Gastrocnemius medialis (tissue), 4 donors: Measurements from ENCODE around the gene CACNA1C. TPM values are rescaled to one million over a fixed set of nuclear protein-coding genes. Genes with fewer than 3 reads are reported as not detected.

Source experiments
- ATAC-seq, 2 donors: fragments of 150-250 bp; one replicate each; pipeline ENCODE4 v1.9.1; 2016
- DNase-seq, 2 donors: peaks; one replicate each; pipeline ENCODE4 v3.0.0-alpha.2; 2019
- H3K27ac ChIP-seq, 4 donors: fragments of 200-600 bp; sonication (generic); 1 replicate in 1 of 4; 2 replicates in 3 of 4; pipeline ENCODE4 v1.5.1; 2016 to 2018; ENCODE audit warnings: mild to moderate bottlenecking in 2 of 4, moderate library complexity in 1 of 4
- H3K27me3 ChIP-seq, 3 donors: fragments of 200-600 bp; sonication (generic) in 2 of 3; 1 replicate in 1 of 3; 2 replicates in 2 of 3; pipeline versions ENCODE4 v1.5.1 to v1.6.0; 2016 to 2019; ENCODE audit warnings: mild to moderate bottlenecking in 1 of 3, moderate library complexity in 1 of 3
- H3K36me3 ChIP-seq, 2 donors: fragments of 200-600 bp; sonication (generic) in 1 of 2; one replicate each; pipeline ENCODE4 v1.5.1; 2017 to 2018
- H3K4me1 ChIP-seq, 2 donors: fragments of 200-600 bp; sonication (generic) in 1 of 2; one replicate each; pipeline ENCODE4 v1.5.1; 2016 to 2017; ENCODE audit warnings: mild to moderate bottlenecking in 2 of 2
- H3K4me3 ChIP-seq, 4 donors: fragments of 200-600 bp; sonication (generic) in 3 of 4; 1 replicate in 1 of 4; 2 replicates in 3 of 4; pipeline ENCODE4 v1.5.1; 2016 to 2019; ENCODE audit warnings: mild to moderate bottlenecking in 2 of 4
- H3K9me3 ChIP-seq, 3 donors: fragments of 200-600 bp; sonication (generic) in 2 of 3; 1 replicate in 1 of 3; 2 replicates in 2 of 3; pipeline ENCODE4 v1.5.1; 2016 to 2019
- POLR2A ChIP-seq, 2 donors: fragments of 450-650 bp; IDR thresholded peaks; one replicate each; pipeline ENCODE4 v1.6.1; 2017; ENCODE audit warnings: antibody characterized with exemption in 2 of 2, mild to moderate bottlenecking in 2 of 2, moderate library complexity in 2 of 2
- in situ Hi-C, 4 donors: fragments of 200-750 bp; cut with MboI; loops; one replicate each; pipeline versions ENCODE4 v1.15.0 to v1.8.0; 2017; ENCODE audit warnings: low sequenced_read_pairs in 4 of 4
- intact Hi-C: fragments of 100-400 bp; cut with DNase I; formaldehyde crosslinking; loops from one replicate; pipeline ENCODE4 v1.15.1; 2023; ENCODE audit warnings: low total_unique reads
- total RNA-seq, 4 donors: library from RNA; depleted of rRNA; stranded (reverse); fragments of >200 nt; gene quantifications; one replicate each; pipeline versions ENCODE4 v1.1.0 to v1.2.3, GENCODE V29; 2016
- TF ChIP-seq, protein P1 (sequence below), 5 experiments: fragments of 450-650 bp in 3 of 5; fragments of 200-600 bp in 2 of 5; sonication (generic) in 2 of 5; IDR thresholded peaks in 4 of 5; conservative IDR thresholded peaks in 1 of 5; 1 replicate in 4 of 5; 2 replicates in 1 of 5; pipeline ENCODE4 v1.5.1; 2016 to 2019; ENCODE audit warnings: antibody characterized with exemption in 5 of 5, mild to moderate bottlenecking in 3 of 5, moderate library complexity in 3 of 5

CACNA1C gene
- total RNA-seq, 4 donors from 2014 or later = 0.80 to 1.8 (median 0.91) TPM

DNA sequence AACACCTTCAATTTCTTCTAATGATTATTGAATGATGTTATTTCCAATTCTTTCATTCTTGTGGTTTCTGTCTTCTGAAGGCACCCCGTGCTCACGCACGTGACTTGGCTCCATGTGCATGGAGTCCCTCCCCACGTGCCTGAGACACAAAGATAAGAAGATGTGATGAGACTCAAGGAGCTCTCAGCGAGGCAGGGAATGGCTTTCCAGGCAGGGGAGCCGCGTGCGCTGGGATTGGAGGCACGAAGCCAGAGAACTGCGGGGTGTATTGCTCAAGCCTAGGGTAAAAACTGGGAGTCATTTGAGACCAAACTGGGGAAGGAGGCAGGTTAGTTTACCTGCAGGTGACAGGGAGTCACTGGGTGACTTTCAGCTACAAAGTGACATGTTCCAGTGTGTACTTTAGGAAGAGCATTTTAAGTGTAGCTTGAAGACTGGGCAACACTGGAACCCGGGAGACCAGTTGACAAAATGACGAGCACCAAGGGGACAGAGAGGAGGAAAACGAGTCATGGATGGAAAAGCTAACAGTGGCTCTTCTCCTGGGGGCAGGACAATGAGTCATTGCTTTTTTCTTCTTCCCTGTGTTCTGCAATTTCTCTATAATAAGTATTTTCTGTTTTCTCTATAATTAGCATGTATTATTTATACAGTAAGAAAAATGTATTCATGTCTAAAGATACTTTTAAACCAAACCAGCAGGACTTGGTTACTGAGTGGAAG lies 430.3 kb downstream of the CACNA1C start:
- TF ChIP-seq, protein P1, sequence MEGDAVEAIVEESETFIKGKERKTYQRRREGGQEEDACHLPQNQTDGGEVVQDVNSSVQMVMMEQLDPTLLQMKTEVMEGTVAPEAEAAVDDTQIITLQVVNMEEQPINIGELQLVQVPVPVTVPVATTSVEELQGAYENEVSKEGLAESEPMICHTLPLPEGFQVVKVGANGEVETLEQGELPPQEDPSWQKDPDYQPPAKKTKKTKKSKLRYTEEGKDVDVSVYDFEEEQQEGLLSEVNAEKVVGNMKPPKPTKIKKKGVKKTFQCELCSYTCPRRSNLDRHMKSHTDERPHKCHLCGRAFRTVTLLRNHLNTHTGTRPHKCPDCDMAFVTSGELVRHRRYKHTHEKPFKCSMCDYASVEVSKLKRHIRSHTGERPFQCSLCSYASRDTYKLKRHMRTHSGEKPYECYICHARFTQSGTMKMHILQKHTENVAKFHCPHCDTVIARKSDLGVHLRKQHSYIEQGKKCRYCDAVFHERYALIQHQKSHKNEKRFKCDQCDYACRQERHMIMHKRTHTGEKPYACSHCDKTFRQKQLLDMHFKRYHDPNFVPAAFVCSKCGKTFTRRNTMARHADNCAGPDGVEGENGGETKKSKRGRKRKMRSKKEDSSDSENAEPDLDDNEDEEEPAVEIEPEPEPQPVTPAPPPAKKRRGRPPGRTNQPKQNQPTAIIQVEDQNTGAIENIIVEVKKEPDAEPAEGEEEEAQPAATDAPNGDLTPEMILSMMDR (IDR thresholded peaks at IDR 0.05 in 4 of 5, conservative IDR thresholded peaks at IDR 0.05 in 1 of 5) = no peak
- no peak for TF ChIP-seq POLR2A (IDR thresholded peaks at IDR 0.05)
- no peak for ATAC-seq

DNA sequence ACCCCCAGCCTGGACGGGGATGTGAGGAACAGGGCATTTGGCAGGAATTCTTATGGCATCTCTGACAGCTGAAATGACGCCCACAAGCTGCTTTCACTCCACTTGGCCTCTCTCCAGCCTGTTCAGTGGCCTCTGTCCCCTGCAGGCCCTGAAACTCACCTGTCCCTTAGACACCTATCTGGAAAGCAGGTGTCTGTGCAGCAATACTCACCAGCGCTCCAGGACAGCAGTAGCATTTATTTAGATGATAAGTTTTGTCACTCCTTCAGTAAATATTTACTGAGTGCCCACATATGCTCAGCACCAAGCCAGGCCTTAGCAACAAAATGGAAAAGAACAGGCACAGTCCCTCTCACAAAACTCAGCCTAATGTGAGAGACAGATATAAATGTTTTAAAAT lies 430.9 kb downstream of the CACNA1C start:
- TF ChIP-seq POLR2A (IDR thresholded peaks at IDR 0.05) = no peak
- TF ChIP-seq, protein P1 (IDR thresholded peaks at IDR 0.05 in 4 of 5, conservative IDR thresholded peaks at IDR 0.05 in 1 of 5) = no peak
- H3K9me3 ChIP-seq = no peaks in the 10 kb centered on the region
- ATAC-seq (no peak), DNase-seq (no peak)
- no peaks in the 10 kb centered on the region for H3K4me1 ChIP-seq
- H3K27me3 ChIP-seq = peaks cover 0 to 4% (median 0%) of the 10 kb centered on the region in 3 donors
- in situ Hi-C loops = no loop called here
- no peaks in the 10 kb centered on the region for H3K36me3 ChIP-seq
- H3K27ac ChIP-seq = no peak overlapping the region
- H3K4me3 ChIP-seq = no peak overlapping the region
- intact Hi-C loops = no loop called here

More for the DNA sequence above, 430.3 kb downstream of the CACNA1C start:
- no peak for DNase-seq
- Histone ChIP-seq H3K27ac (no peak overlapping the region), H3K9me3 (no peaks in the 10 kb centered on the region), H3K4me1 (no peaks in the 10 kb centered on the region), H3K36me3 (no peaks in the 10 kb centered on the region), H3K27me3 (peaks cover 0 to 4% (median 0%) of the 10 kb centered on the region in 3 donors), H3K4me3 (no peak overlapping the region)
- intact Hi-C loops (no loop called here), in situ Hi-C loops (no loop called here)

DNA sequence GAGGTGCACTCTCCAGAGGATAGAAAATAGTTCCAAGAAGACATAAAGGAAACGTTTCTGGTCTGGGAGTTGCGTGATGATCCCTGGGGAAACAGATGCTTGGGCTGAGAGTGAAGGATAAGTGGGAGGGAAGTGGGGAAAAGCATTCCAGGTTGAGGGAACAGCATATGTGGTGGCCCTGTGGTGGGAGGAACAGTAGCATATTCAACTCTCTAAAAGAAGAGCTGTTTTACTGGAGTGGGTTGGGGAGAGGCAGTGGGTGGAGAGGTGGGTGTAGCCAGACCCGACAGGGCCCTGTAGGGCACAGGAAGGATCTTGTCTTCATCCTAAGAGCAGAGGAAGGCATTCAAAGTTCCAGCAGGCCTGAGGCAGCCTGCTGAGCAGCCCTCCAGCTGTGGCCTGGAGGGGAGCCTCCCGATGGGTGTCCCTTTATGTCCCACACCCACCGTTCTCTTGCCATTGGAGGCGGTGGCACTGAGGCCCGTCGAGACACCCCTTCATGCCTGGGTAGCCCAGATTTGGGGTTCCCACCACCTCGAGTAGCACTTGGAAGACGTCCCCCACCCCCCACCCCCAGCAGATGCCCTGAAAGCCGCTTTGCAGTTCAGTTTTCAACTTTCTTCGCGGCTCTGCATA lies 431.5 kb downstream of the CACNA1C start:
- intact Hi-C loops = no loop called here
- Histone ChIP-seq H3K36me3 (no peaks in the 10 kb centered on the region), H3K27ac (no peak overlapping the region), H3K4me1 (no peaks in the 10 kb centered on the region), H3K27me3 (peaks cover 0 to 4% (median 3%) of the 10 kb centered on the region in 3 donors), H3K4me3 (no peak overlapping the region), H3K9me3 (no peaks in the 10 kb centered on the region)
- ATAC-seq = no peak
- in situ Hi-C loops = no loop called here
- DNase-seq = no peak
- TF ChIP-seq POLR2A (IDR thresholded peaks at IDR 0.05) = no peak
- TF ChIP-seq, protein P1 (IDR thresholded peaks at IDR 0.05 in 4 of 5, conservative IDR thresholded peaks at IDR 0.05 in 1 of 5) = no peak

DNA sequence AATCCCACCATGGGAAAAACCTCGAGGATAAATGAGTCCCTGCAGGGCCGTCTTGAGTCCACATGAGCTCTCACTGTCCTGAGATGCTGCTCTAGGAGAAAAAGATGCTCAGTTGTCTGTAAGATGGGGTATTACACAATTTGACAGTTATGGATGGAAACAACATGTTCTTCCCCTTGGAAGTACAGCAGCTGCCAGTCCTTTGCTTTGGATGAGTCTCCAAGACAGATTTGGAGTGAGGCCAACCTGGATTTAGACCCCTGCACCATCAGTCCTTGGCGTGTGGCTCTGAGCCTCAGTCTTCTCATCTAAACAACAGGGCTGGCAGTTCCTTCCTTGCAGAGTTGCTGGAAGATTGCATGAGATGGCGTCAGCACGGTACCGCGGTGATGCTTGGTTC lies 432.9 kb downstream of the CACNA1C start:
- Histone ChIP-seq H3K27me3 (peaks cover 0 to 12% (median 4%) of the 10 kb centered on the region in 3 donors), H3K4me3 (no peak overlapping the region), H3K4me1 (no peaks in the 10 kb centered on the region), H3K27ac (no peak overlapping the region), H3K9me3 (no peaks in the 10 kb centered on the region), H3K36me3 (no peaks in the 10 kb centered on the region)
- TF ChIP-seq, protein P1 (IDR thresholded peaks at IDR 0.05 in 4 of 5, conservative IDR thresholded peaks at IDR 0.05 in 1 of 5) = no peak
- no peak for TF ChIP-seq POLR2A (IDR thresholded peaks at IDR 0.05)
- in situ Hi-C loops (no loop called here), intact Hi-C loops (no loop called here)
- ATAC-seq = no peak
- no peak for DNase-seq
